CD14-positive monocyte (primary cell): ENCODE results near the gene DNAJC28. TPM values are rescaled to one million over a fixed set of nuclear protein-coding genes. Genes with fewer than 3 reads are reported as not detected.
A peak's percentile ranks its signal among the peaks of the same experiment; 100 is the strongest.

Source experiments
- DNase-seq, 3 donors: peaks; one replicate each; pipeline ENCODE4 v3.0.0-alpha.2; 2011 to 2022
- H2AFZ ChIP-seq: 2 replicates; pipeline ENCODE4 v1.6.0; 2012; ENCODE audit warnings: mild to moderate bottlenecking, low read depth, low read length, inconsistent platforms; ENCODE audit not compliant: insufficient read depth, poor library complexity, severe bottlenecking
- H3K27ac ChIP-seq, 2 donors: 1 replicate in 1 of 2; 2 replicates in 1 of 2; pipeline ENCODE4 v1.5.1; 2012 to 2013; ENCODE audit warnings: low read length in 2 of 2, control low read depth in 1 of 2, inconsistent platforms in 1 of 2, low read depth in 1 of 2, mild to moderate bottlenecking in 1 of 2
- H3K27me3 ChIP-seq, 2 donors: one replicate each; pipeline versions ENCODE4 v1.6.0 to v1.6.1; 2011 to 2013; ENCODE audit warnings: low read length in 2 of 2; ENCODE audit not compliant: control insufficient read depth in 2 of 2, insufficient read depth in 2 of 2
- H3K36me3 ChIP-seq, 2 donors: replicated peaks in 1 of 2; 1 replicate in 1 of 2; 2 replicates in 1 of 2; pipeline versions ENCODE4 v1.5.1 to v1.6.1; 2012 to 2013; ENCODE audit warnings: low read length in 2 of 2, control low read depth in 1 of 2, inconsistent platforms in 1 of 2, mild to moderate bottlenecking in 1 of 2; ENCODE audit not compliant: insufficient read depth in 2 of 2, control insufficient read depth in 1 of 2
- H3K4me1 ChIP-seq, 2 donors: 1 replicate in 1 of 2; 2 replicates in 1 of 2; pipeline versions ENCODE4 v1.5.1 to v1.6.1; 2012 to 2013; ENCODE audit warnings: low read length in 2 of 2, control low read depth in 1 of 2, inconsistent platforms in 1 of 2, mild to moderate bottlenecking in 1 of 2, moderate library complexity in 1 of 2; ENCODE audit not compliant: insufficient read depth in 2 of 2, control insufficient read depth in 1 of 2
- H3K4me2 ChIP-seq: replicated peaks from 2 replicates; pipeline ENCODE3; 2012; ENCODE audit warnings: low read length, moderate library complexity, mild to moderate bottlenecking; ENCODE audit not compliant: poor library complexity, severe bottlenecking; ENCODE audit errors: extremely low read depth
- H3K4me3 ChIP-seq, 3 experiments: fragments of 200-600 bp in 1 of 3; sonication (generic) in 1 of 3; replicated peaks in 1 of 3; 1 replicate in 2 of 3; 2 replicates in 1 of 3; pipeline ENCODE4 v1.5.1; 2011 to 2013; ENCODE audit warnings: low read length in 3 of 3, mild to moderate bottlenecking in 3 of 3, control low read depth in 2 of 3, low read depth in 2 of 3, inconsistent platforms in 1 of 3, moderate library complexity in 1 of 3
- H3K79me2 ChIP-seq: 2 replicates; pipeline ENCODE4 v1.6.0; 2012; ENCODE audit warnings: mild to moderate bottlenecking, control low read depth, inconsistent platforms, low read length, moderate library complexity; ENCODE audit not compliant: insufficient read depth
- H3K9ac ChIP-seq: 2 replicates; pipeline ENCODE4 v1.6.0; 2017; ENCODE audit warnings: low read length, mild to moderate bottlenecking; ENCODE audit not compliant: insufficient read depth, poor library complexity, severe bottlenecking
- H3K9me3 ChIP-seq, 2 donors: replicated peaks in 1 of 2; 1 replicate in 1 of 2; 2 replicates in 1 of 2; pipeline versions ENCODE4 v1.5.1 to v1.6.1; 2012 to 2013; ENCODE audit warnings: low read length in 2 of 2, control low read depth in 1 of 2; ENCODE audit not compliant: control insufficient read depth in 1 of 2, insufficient read depth in 1 of 2
- H4K20me1 ChIP-seq: 2 replicates; pipeline ENCODE4 v1.6.0; 2012; ENCODE audit warnings: mild to moderate bottlenecking, low read length, control low read depth, moderate library complexity; ENCODE audit not compliant: insufficient read depth
- H3K27ac Mint-ChIP-seq, 7 donors: one replicate each; pipeline ENCODE4 v1.8.0; 2020; ENCODE audit warnings: mild to moderate bottlenecking in 7 of 7, mixed read lengths in 7 of 7, moderate library complexity in 6 of 7, inconsistent platforms in 2 of 7
- H3K27me3 Mint-ChIP-seq, 3 donors: one replicate each; pipeline ENCODE4 v1.8.0; 2021 to 2022; ENCODE audit warnings: low read depth in 3 of 3, mild to moderate bottlenecking in 3 of 3, mixed read lengths in 3 of 3, moderate library complexity in 3 of 3, inconsistent platforms in 1 of 3
- H3K36me3 Mint-ChIP-seq, 2 donors: one replicate each; pipeline ENCODE4 v1.8.0; 2020; ENCODE audit warnings: mixed read lengths in 2 of 2, inconsistent platforms in 1 of 2, mild to moderate bottlenecking in 1 of 2
- H3K4me1 Mint-ChIP-seq: one replicate; pipeline ENCODE4 v1.8.0; 2020; ENCODE audit warnings: mild to moderate bottlenecking, mixed read lengths
- H3K4me3 Mint-ChIP-seq, 2 donors: one replicate each; pipeline ENCODE4 v1.8.0; 2020; ENCODE audit warnings: mild to moderate bottlenecking in 2 of 2, mixed read lengths in 2 of 2, moderate library complexity in 1 of 2
- H3K9me3 Mint-ChIP-seq, 7 donors: one replicate each; pipeline ENCODE4 v1.8.0; 2020 to 2022; ENCODE audit warnings: mixed read lengths in 7 of 7, mild to moderate bottlenecking in 6 of 7, moderate library complexity in 6 of 7, inconsistent platforms in 2 of 7
- CTCF ChIP-seq: fragments of 200-600 bp; IDR thresholded peaks from one replicate; pipeline ENCODE4 v1.8.0; 2022; ENCODE audit warnings: antibody characterized with exemption, mild to moderate bottlenecking
- WGBS: methylation state at CpG from one replicate; pipeline ENCODE4 v1.1.5; 2013; ENCODE audit warnings: missing lambda C conversion rate; ENCODE audit not compliant: insufficient coverage; 5-methylcytosine and 5-hydroxymethylcytosine counted together
- intact Hi-C, 2 donors: fragments of 100-400 bp; cut with micrococcal nuclease; formaldehyde crosslinking; loops; one replicate each; pipeline versions ENCODE4 v1.15.0 to v1.15.1; 2023
- polyA plus RNA-seq, 3 donors: library from polyadenylated mRNA; depleted of rRNA in 1 of 3; unstranded in 2 of 3; stranded (reverse) in 1 of 3; fragments of 300-500 nt in 2 of 3; fragments of >200 nt in 1 of 3; fragmentation: Illumina TruSeq in 2 of 3; gene quantifications; 1 replicate in 2 of 3; 2 replicates in 1 of 3; pipeline ENCODE4 v1.2.3, GENCODE V29; 2012 to 2021

Gene DNAJC28
- polyA plus RNA-seq, 3 donors = 0.21 to 1.1 (median 0.26) TPM

DNA sequence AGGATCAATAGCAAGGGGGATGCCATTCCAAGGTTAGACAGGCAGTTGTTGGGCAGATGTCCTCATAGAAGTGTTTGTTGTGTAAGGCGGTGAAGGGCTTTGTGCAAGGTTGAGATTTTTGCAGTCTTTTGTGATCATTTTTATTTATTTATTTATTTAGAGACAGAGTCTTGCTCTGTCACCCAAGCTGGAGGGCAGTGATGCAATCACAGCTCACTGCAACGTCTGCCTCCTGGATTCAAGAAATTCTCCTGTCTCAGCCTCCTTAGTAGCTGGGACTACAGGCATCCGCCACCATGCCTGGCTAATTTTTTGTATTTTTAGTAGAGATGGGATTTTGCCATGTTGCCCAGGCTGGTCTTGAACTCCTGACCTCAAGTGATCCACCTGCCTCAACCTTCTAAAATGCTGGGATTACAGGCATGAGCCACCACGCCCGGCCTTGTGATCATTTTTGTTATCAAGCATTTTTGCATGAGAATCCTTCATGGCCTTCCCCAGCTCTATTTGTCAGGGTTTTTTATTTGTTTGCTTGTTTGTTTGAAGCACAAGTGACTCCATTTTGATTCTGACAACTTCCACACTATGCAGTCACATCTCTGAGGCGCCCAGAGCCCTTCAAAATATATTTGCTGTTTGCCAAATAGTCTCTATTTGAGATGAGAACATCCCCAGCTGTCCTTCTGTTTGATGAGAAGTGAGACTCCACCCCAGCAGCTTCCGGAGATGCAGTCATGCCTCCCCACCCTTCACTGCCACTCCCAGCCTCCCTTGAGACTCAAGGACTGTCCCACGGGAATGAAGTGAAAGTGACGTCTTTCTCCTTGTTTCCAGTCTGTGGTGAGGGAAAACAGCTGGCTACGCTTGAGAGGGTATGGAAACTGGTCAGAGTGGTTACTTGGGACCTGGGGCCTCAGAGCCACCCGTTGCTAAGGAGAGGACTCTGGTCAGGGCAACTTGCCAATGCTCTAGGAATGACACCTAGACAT, 49.7 kb downstream of the DNAJC28 start:
- Histone ChIP-seq H3K36me3 (peaks cover 16 to 17% of the 10 kb centered on the region in 2 donors), H3K79me2 (peaks cover 1% of the 10 kb centered on the region), H3K27me3 (no peaks in the 10 kb centered on the region), H3K9ac (no peak overlapping the region), H3K27ac (peak overlapping the region in 1 of 2 donors; percentile 53), H3K4me3 (no peak overlapping the region), H3K4me2 (no peak overlapping the region), H4K20me1 (peaks cover 35% of the 10 kb centered on the region), H3K9me3 (no peaks in the 10 kb centered on the region), H2AFZ (no peak overlapping the region), H3K4me1 (peaks cover 7 to 23% of the 10 kb centered on the region in 2 donors)
- H3K27ac Mint-ChIP-seq = peak overlapping the region in 6 of 7 donors; percentile 5 to 80 (median 38)
- peaks cover 20% of the 10 kb centered on the region for H3K4me1 Mint-ChIP-seq
- peaks cover 30 to 35% of the 10 kb centered on the region in 2 donors for H3K36me3 Mint-ChIP-seq
- no peaks in the 10 kb centered on the region for H3K9me3 Mint-ChIP-seq
- peaks cover 0 to 1% (median 0%) of the 10 kb centered on the region in 3 donors for H3K27me3 Mint-ChIP-seq
- intact Hi-C loops = loop anchor here in 1 of 2 donors (5.0 kb wide), 1 partner anchor 244 kb away; no protein-coding TSS in a partner anchor
- 100% methylated on average over 2 of the region's 11 CpGs for WGBS
- no peak overlapping the region for H3K4me3 Mint-ChIP-seq
- DNase-seq = peak in 2 of 3 donors; percentile 14 to 28
- no peak for TF ChIP-seq CTCF

Other genes starting within 250 kb of the DNAJC28 start
- gene IL10RB, start 225.3 kb downstream of the DNAJC28 start, polyA plus RNA-seq = 100 to 1,000 TPM in 2 of 3 donors, 10 to 100 TPM in 1; 79.0 to 225 (median 212) TPM
- gene IFNAR1, start 166.7 kb downstream of the DNAJC28 start, polyA plus RNA-seq = 10 to 100 TPM; 16.8 to 95.3 (median 56.2) TPM
- 100 to 1,000 TPM; 204 to 324 (median 260) TPM for gene IFNGR2, start 88.3 kb downstream of the DNAJC28 start, polyA plus RNA-seq
- gene TMEM50B, start 11.7 kb downstream of the DNAJC28 start, polyA plus RNA-seq = 10 to 100 TPM; 33.8 to 43.0 (median 38.2) TPM
- gene GART, start 50.4 kb upstream of the DNAJC28 start, polyA plus RNA-seq = 10 to 100 TPM in 2 of 3 donors, 1 to 10 TPM in 1; 7.4 to 28.6 (median 26.1) TPM
- gene SON, start 51.3 kb upstream of the DNAJC28 start, polyA plus RNA-seq = 100 to 1,000 TPM in 2 of 3 donors, 10 to 100 TPM in 1; 66.4 to 269 (median 184) TPM
- 1 to 10 TPM in 2 of 3 donors, under 1 TPM in 1; 0.94 to 8.6 (median 1.5) TPM for gene DONSON, start 97.0 kb upstream of the DNAJC28 start, polyA plus RNA-seq
- 10 to 100 TPM; 25.9 to 30.6 (median 26.1) TPM for gene CRYZL1, start 150.0 kb upstream of the DNAJC28 start, polyA plus RNA-seq
- gene ITSN1, start 150.8 kb upstream of the DNAJC28 start, polyA plus RNA-seq = 10 to 100 TPM in 1 of 3 donors, 1 to 10 TPM in 2; 4.7 to 10.3 (median 5.1) TPM